H1 (cell line): ENCODE measurements around the gene TNFAIP2. TPM values are rescaled to one million over a fixed set of nuclear protein-coding genes. Genes with fewer than 3 reads are reported as not detected.

Experiments
- CTCF ChIA-PET: fragments of 300-600 bp; sonication (Branson Sonifier 250); formaldehyde crosslinking; loops from one replicate; lab custom pipeline; 2021; ENCODE audit not compliant: partially characterized antibody; lab: Charles Lee
- POLR2A ChIA-PET: fragments of 300-600 bp; sonication (Branson Sonifier 250); formaldehyde crosslinking; loops from one replicate; lab custom pipeline; 2021; ENCODE audit warnings: inconsistent platforms; ENCODE audit not compliant: partially characterized antibody; lab: Charles Lee
- DNase-seq, 2 experiments: peaks; one replicate each; pipeline versions ENCODE4 v3.0.0 to v3.0.0-alpha.2; 2010 to 2022; ENCODE audit warnings: low spot score in 2 of 2, low read depth in 1 of 2, mixed read lengths in 1 of 2
- FAIRE-seq: peaks from 2 replicates; lab custom pipeline; 2011; peaks lifted over from hg19 to GRCh38; lab: Jason Lieb, UNC
- H2AFZ ChIP-seq: 2 replicates; pipeline ENCODE4 v1.8.1; 2012; ENCODE audit warnings: low read length, inconsistent platforms
- H2AK5ac ChIP-seq: 2 replicates; pipeline ENCODE4 v1.6.1; 2013; ENCODE audit warnings: low read depth, low read length
- H2BK120ac ChIP-seq: replicated peaks from 2 replicates; pipeline ENCODE3; 2013; ENCODE audit warnings: low read depth, low read length, inconsistent platforms
- H2BK12ac ChIP-seq: 2 replicates; pipeline ENCODE4 v1.6.1; 2013; ENCODE audit warnings: low read depth, low read length
- H2BK15ac ChIP-seq: 2 replicates; pipeline ENCODE4 v1.6.1; 2013; ENCODE audit warnings: low read length
- H2BK20ac ChIP-seq: 2 replicates; pipeline ENCODE4 v1.6.1; 2013; ENCODE audit warnings: low read length
- H2BK5ac ChIP-seq: 2 replicates; pipeline ENCODE4 v1.6.1; 2013; ENCODE audit warnings: low read depth, low read length
- H3K14ac ChIP-seq: 2 replicates; pipeline ENCODE4 v1.6.1; 2013; ENCODE audit warnings: inconsistent platforms; ENCODE audit not compliant: insufficient read length
- H3K18ac ChIP-seq: 2 replicates; pipeline ENCODE4 v1.6.1; 2013; ENCODE audit warnings: low read length; ENCODE audit errors: extremely low read depth
- H3K23ac ChIP-seq: 2 replicates; pipeline ENCODE4 v1.6.1; 2013; ENCODE audit warnings: inconsistent platforms; ENCODE audit not compliant: insufficient read length
- H3K23me2 ChIP-seq: 2 replicates; pipeline ENCODE4 v1.6.1; 2013; ENCODE audit warnings: low read depth, low read length
- H3K27ac ChIP-seq: 2 replicates; pipeline ENCODE4 v1.6.1; 2011; ENCODE audit warnings: low read depth, low read length, inconsistent platforms
- H3K27me3 ChIP-seq, 4 experiments: replicated peaks in 1 of 4; 1 replicate in 1 of 4; 2 replicates in 3 of 4; pipeline versions ENCODE4 v1.6.1 to v1.8.1; 2011 to 2013; ENCODE audit warnings: low read length in 3 of 4, mild to moderate bottlenecking in 3 of 4, inconsistent platforms in 2 of 4, mixed read lengths in 2 of 4, moderate library complexity in 1 of 4; ENCODE audit not compliant: control insufficient read depth in 3 of 4, insufficient read depth in 3 of 4; ENCODE audit errors: extremely low read depth in 1 of 4
- H3K36me3 ChIP-seq, 4 experiments: 2 replicates each; pipeline versions ENCODE4 v1.6.1 to v1.8.1; 2011 to 2013; ENCODE audit warnings: mild to moderate bottlenecking in 4 of 4, low read length in 3 of 4, moderate library complexity in 2 of 4, control low read depth in 1 of 4, inconsistent platforms in 1 of 4; ENCODE audit not compliant: insufficient read depth in 4 of 4, control insufficient read depth in 2 of 4
- H3K4ac ChIP-seq: replicated peaks from 2 replicates; pipeline ENCODE3; 2013; ENCODE audit warnings: low read length, low read depth, mixed read lengths, inconsistent platforms; ENCODE audit not compliant: insufficient read length
- H3K4me1 ChIP-seq, 4 experiments: replicated peaks in 1 of 4; 1 replicate in 1 of 4; 2 replicates in 3 of 4; pipeline versions ENCODE4 v1.6.1 to v1.8.1; 2011 to 2013; ENCODE audit warnings: low read length in 3 of 4, inconsistent platforms in 2 of 4, mixed read lengths in 1 of 4; ENCODE audit not compliant: insufficient read depth in 4 of 4, control insufficient read depth in 3 of 4
- H3K4me2 ChIP-seq, 2 experiments: 2 replicates each; pipeline versions ENCODE4 v1.6.1 to v1.8.1; 2011 to 2013; ENCODE audit warnings: low read depth in 2 of 2, low read length in 2 of 2, control low read depth in 1 of 2, inconsistent platforms in 1 of 2, mild to moderate bottlenecking in 1 of 2; ENCODE audit not compliant: insufficient read depth in 1 of 2
- H3K4me3 ChIP-seq, 4 experiments: fragments of 200-600, 300-600 bp in 1 of 4; sonication (generic), shearing (Covaris generic), sonication (Bioruptor Twin) in 1 of 4; 2 replicates each; pipeline versions ENCODE4 v1.5.1 to v1.8.1; 2011 to 2016; ENCODE audit warnings: low read length in 4 of 4, low read depth in 3 of 4, control low read depth in 2 of 4, inconsistent platforms in 2 of 4, mild to moderate bottlenecking in 2 of 4, mixed read lengths in 1 of 4, moderate library complexity in 1 of 4; ENCODE audit not compliant: insufficient read depth in 2 of 4; ENCODE audit errors: extremely low read depth in 1 of 4
- H3K56ac ChIP-seq: replicated peaks from 2 replicates; pipeline ENCODE3; 2013; ENCODE audit warnings: low read depth, mild to moderate bottlenecking, mixed read lengths, low read length, inconsistent platforms; ENCODE audit not compliant: insufficient read length
- H3K79me1 ChIP-seq: 2 replicates; pipeline ENCODE4 v1.6.1; 2013; ENCODE audit warnings: low read depth, low read length, control low read depth
- H3K79me2 ChIP-seq, 2 experiments: 2 replicates each; pipeline versions ENCODE4 v1.6.1 to v1.8.1; 2012 to 2013; ENCODE audit warnings: low read length in 2 of 2, mild to moderate bottlenecking in 2 of 2, inconsistent platforms in 1 of 2; ENCODE audit not compliant: insufficient read depth in 2 of 2, control insufficient read depth in 1 of 2
- H3K9ac ChIP-seq, 4 experiments: replicated peaks in 1 of 4; 1 replicate in 1 of 4; 2 replicates in 3 of 4; pipeline versions ENCODE4 v1.6.1 to v1.8.1; 2011 to 2013; ENCODE audit warnings: low read depth in 3 of 4, low read length in 3 of 4, control low read depth in 2 of 4, mild to moderate bottlenecking in 2 of 4, moderate library complexity in 2 of 4, inconsistent platforms in 1 of 4; ENCODE audit errors: extremely low read depth in 1 of 4
- H3K9me3 ChIP-seq, 2 experiments: 2 replicates each; pipeline versions ENCODE4 v1.6.1 to v1.8.1; 2012 to 2013; ENCODE audit warnings: mild to moderate bottlenecking in 2 of 2, moderate library complexity in 2 of 2, control low read depth in 1 of 2, inconsistent platforms in 1 of 2, low read depth in 1 of 2, low read length in 1 of 2, mixed read lengths in 1 of 2; ENCODE audit not compliant: insufficient read depth in 2 of 2
- H4K20me1 ChIP-seq, 2 experiments: replicated peaks in 1 of 2; 2 replicates each; pipeline versions ENCODE3 to v1.8.1; 2011 to 2013; ENCODE audit warnings: inconsistent platforms in 2 of 2, low read length in 2 of 2, mild to moderate bottlenecking in 1 of 2; ENCODE audit not compliant: insufficient read depth in 2 of 2, control insufficient read depth in 1 of 2
- H4K5ac ChIP-seq: 2 replicates; pipeline ENCODE4 v1.6.1; 2013; ENCODE audit warnings: low read length, low read depth, mixed read lengths, inconsistent platforms; ENCODE audit not compliant: insufficient read length
- H4K8ac ChIP-seq: 2 replicates; pipeline ENCODE4 v1.8.0; 2013; ENCODE audit warnings: mild to moderate bottlenecking, moderate library complexity, low read length, inconsistent platforms; ENCODE audit not compliant: insufficient read depth; ENCODE audit errors: extremely low read depth
- H4K91ac ChIP-seq: replicated peaks from 2 replicates; pipeline ENCODE3; 2013; ENCODE audit warnings: low read length, mixed read lengths, inconsistent platforms; ENCODE audit not compliant: insufficient read length
- BACH1 ChIP-seq: IDR thresholded peaks from 2 replicates; pipeline ENCODE4 v1.6.1; 2012; ENCODE audit warnings: low read length, improper control_type of control experiment
- CTBP2 ChIP-seq: IDR thresholded peaks from 2 replicates; pipeline ENCODE4 v1.7.0; 2011; ENCODE audit warnings: borderline replicate concordance, mild to moderate bottlenecking, moderate library complexity, mixed read lengths, low read length; ENCODE audit not compliant: insufficient read depth, insufficient read length
- EP300 ChIP-seq, 2 experiments: IDR thresholded peaks; 1 replicate in 1 of 2; 2 replicates in 1 of 2; pipeline ENCODE4 v1.6.1; 2011 to 2012; ENCODE audit warnings: low read depth in 2 of 2, low read length in 2 of 2, mild to moderate bottlenecking in 2 of 2, borderline replicate concordance in 1 of 2, inconsistent platforms in 1 of 2, moderate library complexity in 1 of 2
- HDAC2 ChIP-seq, 2 experiments: fragments of 300-600 bp in 1 of 2; sonication (generic) in 1 of 2; IDR thresholded peaks; 2 replicates each; pipeline ENCODE4 v1.6.1; 2011 to 2012; ENCODE audit warnings: low read depth in 2 of 2, low read length in 2 of 2, mild to moderate bottlenecking in 2 of 2, moderate library complexity in 2 of 2, borderline replicate concordance in 1 of 2, inconsistent platforms in 1 of 2
- KDM5A ChIP-seq: fragments of 200-600 bp; IDR thresholded peaks from 2 replicates; pipeline ENCODE4 v1.7.1; 2012; ENCODE audit warnings: mild to moderate bottlenecking, low read length, inconsistent platforms, mixed read lengths
- MAFK ChIP-seq: IDR thresholded peaks from 2 replicates; pipeline ENCODE4 v1.6.1; 2012; ENCODE audit warnings: low read depth, mild to moderate bottlenecking, improper control_type of control experiment, low read length
- MAX ChIP-seq: IDR thresholded peaks from 2 replicates; pipeline ENCODE4 v1.6.1; 2012; ENCODE audit warnings: inconsistent platforms
- SIN3A ChIP-seq, 2 experiments: IDR thresholded peaks in 1 of 2; conservative IDR thresholded peaks in 1 of 2; 2 replicates each; pipeline ENCODE4 v1.6.1; 2011 to 2012; ENCODE audit warnings: low read length in 2 of 2, improper control_type of control experiment in 1 of 2, low read depth in 1 of 2, mild to moderate bottlenecking in 1 of 2
- TCF12 ChIP-seq: IDR thresholded peaks from 2 replicates; pipeline ENCODE4 v1.6.1; 2011; ENCODE audit warnings: low read depth, mild to moderate bottlenecking, low read length
- TEAD4 ChIP-seq: IDR thresholded peaks from 2 replicates; pipeline ENCODE4 v1.6.1; 2012; ENCODE audit warnings: low read depth, low read length, inconsistent platforms, mixed read lengths
- WGBS, 2 experiments: shearing (Covaris generic) in 1 of 2; methylation state at CpG; one replicate each; pipeline versions ENCODE4 v1.1.6 to v1.1.7; 2013 to 2015; ENCODE audit warnings: low lambda C conversion rate in 2 of 2, mixed read lengths in 2 of 2, inconsistent platforms in 1 of 2, low coverage in 1 of 2, missing lambda C conversion rate in 1 of 2; ENCODE audit not compliant: insufficient replicate concordance in 2 of 2, insufficient coverage in 1 of 2, insufficient read length in 1 of 2; ENCODE audit errors: extremely low coverage in 1 of 2, missing lambda C conversion rate in 1 of 2; 5-methylcytosine and 5-hydroxymethylcytosine counted together
- polyA plus RNA-seq, 7 experiments: library from polyadenylated mRNA; depleted of rRNA in 3 of 7; stranded (reverse) in 5 of 7; unstranded in 2 of 7; fragments of >200 nt in 5 of 7; fragments of 200-250 nt in 2 of 7; gene quantifications; 1 replicate in 5 of 7; 2 replicates in 1 of 7; 4 replicates in 1 of 7; pipeline versions ENCODE4 v1.2.1 to v1.2.3, GENCODE V29; 2011 to 2013; ENCODE audit warnings: missing spikeins in 2 of 7, mixed read lengths in 2 of 7
- total RNA-seq: library from RNA; stranded (reverse); fragmentation: NEBNext Ultra II Directional; extraction: Animal tissue kit (Norgen Biotek cat#: 25700); gene quantifications from 2 replicates; pipeline ENCODE4 v1.2.1, GENCODE V29; 2021

Gene TNFAIP2
- total and polyA plus RNA-seq, 2 of the 8 experiments (the other 6 are each of a cell fraction or from before 2014, with no cell fraction given), result 28.3 to 34.5 TPM

GRCh38 chr14:103158688-103159087 lies 35.4 kb downstream of the TNFAIP2 start:
- POLR2A ChIA-PET, result interaction anchor here (0.6 kb wide), 1 partner anchor 9 kb away, joined by 3 read pairs; no protein-coding TSS in a partner anchor
- CTCF ChIA-PET, result interaction anchor here (0.7 to 1.6 kb wide), 3 partner anchors 11 to 98 kb away, joined by 3 to 4 read pairs (median 3); no protein-coding TSS in a partner anchor
- TF ChIP-seq EP300 (IDR thresholded peaks at IDR 0.05; ENCODE audit: borderline replicate concordance in 1 of 2, low read depth in 2 of 2, low read length in 2 of 2) (no peak), KDM5A (no peak), CTBP2 (no peak), SIN3A (conservative IDR thresholded peaks at IDR 0.05 in 1 of 2, IDR thresholded peaks at IDR 0.05 in 1 of 2; ENCODE audit: low read depth in 1 of 2, low read length in 2 of 2) (no peak), MAX (no peak), TCF12 (no peak), HDAC2 (IDR thresholded peaks at IDR 0.05; ENCODE audit: borderline replicate concordance in 1 of 2, low read depth in 2 of 2, low read length in 2 of 2) (no peak), TEAD4 (no peak), MAFK (no peak), BACH1 (no peak)

More at GRCh38 chr14:103158688-103159087, 35.4 kb downstream of the TNFAIP2 start:
- Histone ChIP-seq H2BK20ac (no peak overlapping the region), H3K79me1 (no peaks in the 10 kb centered on the region), H4K8ac (no peak overlapping the region), H2BK15ac (no peak overlapping the region), H3K18ac (no peak overlapping the region), H3K23me2 (no peaks in the 10 kb centered on the region), H3K27ac (no peak overlapping the region), H3K23ac (no peak overlapping the region), H3K4ac (no peak overlapping the region), H2BK120ac (no peak overlapping the region), H3K56ac (no peak overlapping the region), H2AFZ (no peak overlapping the region), H3K9ac (no peak overlapping the region), H4K5ac (no peak overlapping the region), H2BK12ac (no peak overlapping the region), H2AK5ac (no peak overlapping the region), H3K4me1 (peaks cover 0 to 5% (median 4%) of the 10 kb centered on the region in 4 experiments; a peak in 3 of 7 replicates), H2BK5ac (no peak overlapping the region), H3K27me3 (no peaks in the 10 kb centered on the region), H3K14ac (no peak overlapping the region), H3K4me3 (no peak overlapping the region), H4K91ac (no peak overlapping the region), H3K36me3 (no peaks in the 10 kb centered on the region), H4K20me1 (peaks cover 0 to 1% of the 10 kb centered on the region in 2 experiments), H3K4me2 (no peak overlapping the region), H3K9me3 (no peaks in the 10 kb centered on the region), H3K79me2 (no peaks in the 10 kb centered on the region)
- 73% methylated on average over 1 of the region's 1 CpG; no CpG with 5 or more reads in 1 of the 2 experiments for WGBS, 2 experiments
- DNase-seq (no peak), FAIRE-seq (no peak)
